ENCODE data around the gene CARMIL1.

GRCh38 chr6:25457516-25457915, 178.3 kb downstream of the CARMIL1 start:
- no peak for TF ChIP-seq CTCF (IDR thresholded peaks at IDR 0.05)
- no peak for TF ChIP-seq POLR2AphosphoS5 (IDR thresholded peaks at IDR 0.05)
- TF ChIP-seq POLR2A (IDR thresholded peaks at IDR 0.05): no peak

All from breast epithelium (tissue), 3 donors.